HepG2 (cell line): Measurements from ENCODE around the gene RPL36AL. TPM values are rescaled to one million over a fixed set of nuclear protein-coding genes. Genes with fewer than 3 reads are reported as not detected.

Experiments used
- ATAC-seq: fragments of 200-7000 bp; cut with Tn5 transposase; 3 replicates; pipeline ENCODE4 v1.9.1; 2020; ENCODE audit warnings: mild to moderate bottlenecking, moderate library complexity
- BruUV-seq: library from RNA; stranded (reverse); fragments of 400-500 nt; replicated peaks from 2 replicates; lab custom pipeline; 2021; lab: Mats Ljungman, UMichigan
- CTCF ChIA-PET: fragments of 300-600 bp; formaldehyde crosslinking; extraction: SDS; loops from one replicate; lab custom pipeline; 2021; ENCODE audit warnings: low total read pairs, inconsistent platforms, low intra/inter-chr PET ratio; lab: Yijun Ruan, JAX
- POLR2A ChIA-PET: fragments of 350-600 bp; sonication (Branson Sonifier 250); formaldehyde crosslinking; loops from one replicate; lab custom pipeline; 2020; ENCODE audit warnings: antibody characterized with exemption, inconsistent platforms; lab: Yijun Ruan, JAX
- DNase-seq: peaks from one replicate; pipeline ENCODE4 v3.0.0-alpha.2; 2015; ENCODE audit warnings: low spot score
- FAIRE-seq: peaks from 3 replicates; lab custom pipeline; 2011; peaks lifted over from hg19 to GRCh38; lab: Jason Lieb, UNC
- H2AFZ ChIP-seq: one replicate; pipeline ENCODE4 v1.6.1; 2011; ENCODE audit warnings: low read length, inconsistent platforms
- H3K27ac ChIP-seq: fragments of 300-600 bp; 3 replicates; pipeline ENCODE4 v1.8.0; 2011; ENCODE audit warnings: mixed run types, mild to moderate bottlenecking, mixed read lengths, low read length, inconsistent platforms; ENCODE audit not compliant: insufficient read depth; ENCODE audit errors: extremely low read length
- H3K27me3 ChIP-seq, 2 experiments: fragments of 200-600 bp in 1 of 2; 2 replicates in 1 of 2; 3 replicates in 1 of 2; pipeline versions ENCODE4 v1.6.0 to v1.8.0; 2011; ENCODE audit warnings: low read length in 2 of 2, mild to moderate bottlenecking in 2 of 2, moderate library complexity in 2 of 2, inconsistent platforms in 1 of 2; ENCODE audit not compliant: insufficient read depth in 2 of 2, control insufficient read depth in 1 of 2
- H3K36me3 ChIP-seq, 2 experiments: fragments of 200-600 bp in 1 of 2; replicated peaks in 1 of 2; 2 replicates in 1 of 2; 3 replicates in 1 of 2; pipeline versions ENCODE4 v1.5.1 to v1.8.0; 2011; ENCODE audit warnings: low read length in 2 of 2, inconsistent platforms in 1 of 2; ENCODE audit not compliant: insufficient read depth in 2 of 2, control insufficient read depth in 1 of 2
- H3K4me1 ChIP-seq: 2 replicates; pipeline ENCODE4 v1.5.1; 2012; ENCODE audit warnings: low read length, inconsistent platforms; ENCODE audit not compliant: insufficient read depth
- H3K4me2 ChIP-seq: 2 replicates; pipeline ENCODE4 v1.6.0; 2011; ENCODE audit warnings: low read depth, low read length, inconsistent platforms
- H3K4me3 ChIP-seq, 3 experiments: fragments of 200-600 bp in 1 of 3; sonication (generic), shearing (Covaris generic) in 1 of 3; replicated peaks in 1 of 3; 2 replicates each; pipeline ENCODE4 v1.5.1; 2011 to 2016; ENCODE audit warnings: low read length in 3 of 3, inconsistent platforms in 2 of 3, low read depth in 2 of 3, mild to moderate bottlenecking in 2 of 3, control low read depth in 1 of 3, mixed read lengths in 1 of 3; ENCODE audit not compliant: insufficient read depth in 1 of 3
- H3K79me2 ChIP-seq: one replicate; pipeline ENCODE4 v1.6.1; 2011; ENCODE audit warnings: low read length, inconsistent platforms; ENCODE audit not compliant: insufficient read depth
- H3K9ac ChIP-seq: 2 replicates; pipeline ENCODE4 v1.6.0; 2011; ENCODE audit warnings: mild to moderate bottlenecking, low read depth, low read length, inconsistent platforms; ENCODE audit not compliant: insufficient read depth
- H3K9me3 ChIP-seq: 2 replicates; pipeline ENCODE4 v1.5.1; 2012; ENCODE audit warnings: mild to moderate bottlenecking, low read length
- H4K20me1 ChIP-seq: 2 replicates; pipeline ENCODE4 v1.6.0; 2011; ENCODE audit warnings: inconsistent platforms, mild to moderate bottlenecking, low read length, moderate library complexity; ENCODE audit not compliant: insufficient read depth
- ARID5B ChIP-seq: IDR thresholded peaks from 2 replicates; pipeline ENCODE4 v1.4.0; 2020; ENCODE audit warnings: mild to moderate bottlenecking, missing genetic modification reagents
- CREM ChIP-seq, 2 experiments: sonication (generic) in 1 of 2; formaldehyde crosslinking in 1 of 2; IDR thresholded peaks; 2 replicates each; pipeline versions ENCODE4 v1.4.0 to v1.6.1; 2016 to 2020; ENCODE audit warnings: antibody characterized with exemption in 1 of 2, mild to moderate bottlenecking in 1 of 2, missing genetic modification reagents in 1 of 2
- ETV5 ChIP-seq: IDR thresholded peaks from 2 replicates; pipeline ENCODE4 v1.6.1; 2018; ENCODE audit warnings: missing biosample characterization, missing genetic modification reagents, inconsistent platforms, borderline replicate concordance
- HNRNPL ChIP-seq: fragments of 200-400 bp; formaldehyde crosslinking; IDR thresholded peaks from 2 replicates; pipeline ENCODE4 v1.6.1; 2017; ENCODE audit warnings: mild to moderate bottlenecking, low read depth, low read length
- MIER3 ChIP-seq: IDR thresholded peaks from 2 replicates; pipeline ENCODE4 v1.6.1; 2016; ENCODE audit warnings: missing compliant biosample characterization, borderline replicate concordance
- NCOA1 ChIP-seq: sonication (generic); formaldehyde crosslinking; IDR thresholded peaks from 2 replicates; pipeline ENCODE4 v1.9.0; 2021; ENCODE audit warnings: missing genetic modification reagents
- NFRKB ChIP-seq: fragments of 450-650 bp; IDR thresholded peaks from 2 replicates; pipeline ENCODE4 v1.6.1; 2017
- NKX3-1 ChIP-seq: sonication (generic); formaldehyde crosslinking; IDR thresholded peaks from 2 replicates; pipeline ENCODE4 v1.5.0; 2020; ENCODE audit warnings: missing genetic modification reagents
- NR2F2 ChIP-seq: IDR thresholded peaks from 2 replicates; pipeline ENCODE4 v1.6.1; 2012; ENCODE audit warnings: low read depth, inconsistent platforms, borderline replicate concordance
- PAWR ChIP-seq: sonication (generic); formaldehyde crosslinking; IDR thresholded peaks from 2 replicates; pipeline ENCODE4 v1.4.0; 2020; ENCODE audit warnings: missing genetic modification reagents, mild to moderate bottlenecking, borderline replicate concordance
- PLRG1 ChIP-seq: fragments of 450-650 bp; conservative IDR thresholded peaks from 2 replicates; pipeline ENCODE4 v1.6.1; 2016
- RNF2 ChIP-seq: fragments of 450-650 bp; conservative IDR thresholded peaks from 2 replicates; pipeline ENCODE4 v1.6.1; 2016; ENCODE audit warnings: low read depth
- SMAD1 ChIP-seq: sonication (generic); formaldehyde crosslinking; IDR thresholded peaks from 2 replicates; pipeline ENCODE4 v1.4.0; 2020; ENCODE audit warnings: missing genetic modification reagents, low read depth, mild to moderate bottlenecking, borderline replicate concordance
- ZFP62 ChIP-seq: sonication (generic); formaldehyde crosslinking; IDR thresholded peaks from 2 replicates; pipeline ENCODE4 v1.4.0; 2020; ENCODE audit warnings: missing genetic modification reagents
- ZNF101 ChIP-seq: sonication (generic); formaldehyde crosslinking; IDR thresholded peaks from 2 replicates; pipeline ENCODE4 v1.4.0; 2020; ENCODE audit warnings: mild to moderate bottlenecking, low read depth, missing genetic modification reagents, borderline replicate concordance
- ZNF207 ChIP-seq: fragments of 450-650 bp; IDR thresholded peaks from 2 replicates; pipeline ENCODE4 v1.6.1; 2016; ENCODE audit warnings: antibody characterized with exemption, borderline replicate concordance
- ZNF282 ChIP-seq: fragments of 450-650 bp; IDR thresholded peaks from 2 replicates; pipeline ENCODE4 v1.6.1; 2018; ENCODE audit not compliant: partially characterized antibody
- ZNF329 ChIP-seq: sonication (generic); formaldehyde crosslinking; IDR thresholded peaks from 2 replicates; pipeline ENCODE4 v1.9.0; 2021; ENCODE audit warnings: low read depth, mild to moderate bottlenecking, missing genetic modification reagents
- ZNF644 ChIP-seq: IDR thresholded peaks from 2 replicates; pipeline ENCODE4 v1.6.1; 2016; ENCODE audit warnings: low read depth
- ZNF879 ChIP-seq: sonication (generic); formaldehyde crosslinking; IDR thresholded peaks from 2 replicates; pipeline ENCODE4 v1.8.1; 2023; ENCODE audit warnings: missing genetic modification reagents
- WGBS: methylation state at CpG from one replicate; pipeline ENCODE4 v1.1.6; 2017; ENCODE audit warnings: low lambda C conversion rate; 5-methylcytosine and 5-hydroxymethylcytosine counted together
- in situ Hi-C: cut with HindIII; loops from 2 replicates; pipeline ENCODE4 v1.10.0; 2017; ENCODE audit warnings: low pct_unique_long_range_greater_than_20kb; ENCODE audit not compliant: extremely low pct_ligation_motif_present
- intact Hi-C: fragments of 100-400 bp; cut with micrococcal nuclease; formaldehyde crosslinking; loops from one replicate; pipeline ENCODE4 v1.10.0; 2022; ENCODE audit not compliant: unreplicated experiment
- polyA plus RNA-seq, 8 experiments: library from polyadenylated mRNA; depleted of rRNA in 3 of 8; stranded (reverse) in 7 of 8; unstranded in 1 of 8; fragments of >200 nt; fragmentation: Illumina TruSeq in 4 of 8; extraction: Trizol in 4 of 8; gene quantifications; 2 replicates each; pipeline versions ENCODE4 v1.2.1 to v1.2.3, GENCODE V29; 2011 to 2016; ENCODE audit warnings: low read depth in 4 of 8, missing spikeins in 1 of 8, mixed read lengths in 1 of 8; ENCODE audit not compliant: insufficient read depth in 1 of 8
- total RNA-seq, 5 experiments: library from RNA; depleted of rRNA; stranded (reverse); fragments of >200 nt; fragmentation: Illumina TruSeq; extraction: Trizol; gene quantifications; 2 replicates each; pipeline ENCODE4 v1.2.3, GENCODE V29; 2016; ENCODE audit warnings: low read depth in 1 of 5
- TF ChIP-seq, protein P1 (sequence below): IDR thresholded peaks from 2 replicates; pipeline ENCODE4 v1.6.1; 2016; ENCODE audit warnings: low read depth, control low read depth

The RPL36AL gene
- total and polyA plus RNA-seq, 2 of the 13 experiments (the other 11 are each of a cell fraction or from before 2014, with no cell fraction given) = 90.0 to 294 TPM

DNA sequence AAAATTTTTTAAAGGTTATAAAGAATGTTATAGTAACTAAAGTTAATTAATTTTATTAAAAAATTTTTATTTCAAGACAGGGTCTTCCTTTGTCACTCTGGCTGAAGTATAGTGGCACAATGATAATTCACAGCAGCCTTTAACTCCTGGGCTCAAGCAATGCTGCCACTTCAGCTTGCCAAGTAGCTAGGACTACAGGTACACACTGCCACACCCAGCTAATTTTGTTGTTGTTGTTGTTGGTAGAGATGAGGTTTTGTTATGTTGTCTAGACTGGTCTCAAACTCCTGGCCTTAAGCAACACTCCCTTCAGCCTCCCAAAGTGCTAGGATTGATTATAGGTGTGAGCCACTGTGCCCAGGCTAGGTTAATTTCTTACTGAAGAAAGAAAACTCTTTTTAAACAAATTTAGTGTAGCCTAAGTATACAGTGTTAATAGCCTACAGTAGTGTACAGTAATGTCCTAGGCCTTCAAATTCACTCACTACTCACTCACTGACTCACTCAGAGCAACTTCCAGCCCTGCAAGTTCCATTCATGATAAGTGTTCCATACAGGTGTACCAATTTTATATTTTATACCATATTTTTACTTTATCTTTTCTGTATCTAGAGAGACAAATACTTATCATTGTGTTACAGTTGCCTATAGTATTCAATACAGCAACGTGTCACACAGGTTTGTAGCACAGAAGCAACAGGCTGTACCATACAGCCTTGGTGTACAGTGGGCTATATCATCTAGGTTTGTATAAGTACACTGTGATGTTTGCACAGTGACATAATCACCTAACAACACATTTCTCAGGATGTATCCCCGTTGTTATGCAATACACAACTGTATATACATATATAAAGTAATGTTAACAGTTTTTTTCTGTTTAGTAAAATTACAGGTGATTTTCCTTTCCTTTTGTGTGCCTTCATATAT is 39.4 kb upstream of the RPL36AL start:
- Histone ChIP-seq H3K4me2 (no peak overlapping the region), H3K27me3 (no peaks in the 10 kb centered on the region), H3K9ac (no peak overlapping the region), H4K20me1 (no peaks in the 10 kb centered on the region), H3K79me2 (no peaks in the 10 kb centered on the region), H2AFZ (no peak overlapping the region), H3K4me3 (no peak overlapping the region), H3K9me3 (no peaks in the 10 kb centered on the region), H3K4me1 (peaks cover 16% of the 10 kb centered on the region), H3K27ac (peak overlapping the region; percentile 64), H3K36me3 (peaks cover 0 to 15% of the 10 kb centered on the region in 2 experiments; a peak in 1 of 5 replicates)
- intact Hi-C loops (no loop called here), in situ Hi-C loops (no loop called here)
- ChIA-PET CTCF (no interaction called here), POLR2A (interaction anchor here (1.1 kb wide), 1 partner anchor 192 kb away, joined by 3 read pairs; the partner anchor contains the start of gene NEMF)
- peak; percentile 85 for DNase-seq
- BruUV-seq = no TSS peak
- WGBS = 2% methylated on average over 2 of the region's 2 CpGs
- peak; percentile 97 for ATAC-seq
- no peak for FAIRE-seq
- TF ChIP-seq CREM (IDR thresholded peaks at IDR 0.05) (peak; percentile 41; the same call in 1 of the 2 replicates), CREM (CRISPR knock-in tag; IDR thresholded peaks at IDR 0.05) (no peak), PAWR (CRISPR knock-in tag) (no peak), NFRKB (no peak), RNF2 (no peak), PLRG1 (no peak), ETV5 (CRISPR knock-in tag) (peak; percentile 34; the same call in 1 of the 2 replicates), ZNF329 (CRISPR knock-in tag) (no peak), ZNF644 (CRISPR knock-in tag) (no peak), NCOA1 (CRISPR knock-in tag) (no peak), ZNF207 (no peak), ZFP62 (CRISPR knock-in tag) (no peak), HNRNPL (no peak), ARID5B (CRISPR knock-in tag) (peak; percentile 85), ZNF101 (CRISPR knock-in tag) (no peak), SMAD1 (CRISPR knock-in tag) (no peak), NKX3-1 (CRISPR knock-in tag) (no peak), ZNF879 (CRISPR knock-in tag) (no peak), MIER3 (CRISPR knock-in tag) (peak; percentile 58; the same call in 1 of the 2 replicates), NR2F2 (no peak), ZNF282 (no peak)
- TF ChIP-seq, protein P1, sequence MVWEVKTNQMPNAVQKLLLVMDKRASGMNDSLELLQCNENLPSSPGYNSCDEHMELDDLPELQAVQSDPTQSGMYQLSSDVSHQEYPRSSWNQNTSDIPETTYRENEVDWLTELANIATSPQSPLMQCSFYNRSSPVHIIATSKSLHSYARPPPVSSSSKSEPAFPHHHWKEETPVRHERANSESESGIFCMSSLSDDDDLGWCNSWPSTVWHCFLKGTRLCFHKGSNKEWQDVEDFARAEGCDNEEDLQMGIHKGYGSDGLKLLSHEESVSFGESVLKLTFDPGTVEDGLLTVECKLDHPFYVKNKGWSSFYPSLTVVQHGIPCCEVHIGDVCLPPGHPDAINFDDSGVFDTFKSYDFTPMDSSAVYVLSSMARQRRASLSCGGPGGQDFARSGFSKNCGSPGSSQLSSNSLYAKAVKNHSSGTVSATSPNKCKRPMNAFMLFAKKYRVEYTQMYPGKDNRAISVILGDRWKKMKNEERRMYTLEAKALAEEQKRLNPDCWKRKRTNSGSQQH (CRISPR knock-in tag) = no peak
